Activated CD8-positive, alpha-beta T cell treated with anti-CD3 and anti-CD28 coated beads for 36 hours (primary cell): ENCODE measurements around the gene XAF1. TPM values are rescaled to one million over a fixed set of nuclear protein-coding genes. Genes with fewer than 3 reads are reported as not detected.
"Not testable (repeated sequence)": the region's sequence is repeated elsewhere in the genome, so short reads cannot be mapped to it uniquely, and the experiment has no call there.

Experiments
- ATAC-seq: fragments of 200-7000 bp; cut with Tn5 transposase; one replicate; pipeline ENCODE4 v1.10.0; 2021; ENCODE audit warnings: mild to moderate bottlenecking, moderate library complexity
- CTCF ChIA-PET: fragments of 350-600 bp; sonication (Branson Sonifier 250); formaldehyde crosslinking; loops from one replicate; lab custom pipeline; 2021; ENCODE audit warnings: antibody characterized with exemption; lab: Charles Lee
- POLR2A ChIA-PET: fragments of 350-600 bp; sonication (Branson Sonifier 250); formaldehyde crosslinking; loops from one replicate; lab custom pipeline; 2021; ENCODE audit warnings: antibody characterized with exemption; lab: Charles Lee
- DNase-seq: peaks from one replicate; pipeline ENCODE4 v3.0.0-alpha.2; 2020
- H3K27ac Mint-ChIP-seq: one replicate; pipeline ENCODE4 v1.8.0; 2021; ENCODE audit warnings: mild to moderate bottlenecking, mixed read lengths
- H3K27me3 Mint-ChIP-seq: one replicate; pipeline ENCODE4 v1.8.0; 2021; ENCODE audit warnings: mixed read lengths
- H3K36me3 Mint-ChIP-seq: one replicate; pipeline ENCODE4 v1.8.0; 2021; ENCODE audit warnings: low read depth, mixed read lengths
- H3K4me1 Mint-ChIP-seq: one replicate; pipeline ENCODE4 v1.8.0; 2021; ENCODE audit warnings: low read depth, mixed read lengths
- H3K4me3 Mint-ChIP-seq: one replicate; pipeline ENCODE4 v1.8.0; 2021; ENCODE audit warnings: mild to moderate bottlenecking, moderate library complexity, mixed read lengths
- H3K9me3 Mint-ChIP-seq: one replicate; pipeline ENCODE4 v1.8.0; 2021; ENCODE audit warnings: mixed read lengths
- intact Hi-C: fragments of 100-400 bp; cut with micrococcal nuclease; formaldehyde crosslinking; loops from one replicate; pipeline ENCODE4 v1.10.0; 2022
- total RNA-seq, 2 experiments: library from RNA; stranded (reverse); gene quantifications; one replicate each; pipeline ENCODE4 v1.2.3, GENCODE V29; 2021
- TF ChIP-seq, protein P1 (sequence below): fragments of 200-600 bp; IDR thresholded peaks from one replicate; pipeline ENCODE4 v1.8.0; 2022; ENCODE audit warnings: antibody characterized with exemption, mild to moderate bottlenecking

Gene XAF1
- total RNA-seq, 2 experiments from 2014 or later: 15.2 to 18.4 TPM

GRCh38 chr17:6800422-6801027 is 44.7 kb downstream of the XAF1 start:
- H3K27ac Mint-ChIP-seq: no peak overlapping the region
- CTCF ChIA-PET: no interaction called here

GRCh38 chr17:6811510-6811909 is 55.7 kb downstream of the XAF1 start:
- intact Hi-C loops: no loop called here
- ChIA-PET CTCF (interaction anchor here (1.3 kb wide), 1 partner anchor 32 kb away, joined by 4 read pairs; no protein-coding TSS in a partner anchor), POLR2A (interaction anchor here (0.6 kb wide), 1 partner anchor 141 kb away, joined by 3 read pairs; no protein-coding TSS in a partner anchor)
- H3K9me3 Mint-ChIP-seq: no peaks in the 10 kb centered on the region
- H3K27ac Mint-ChIP-seq: no peak overlapping the region
- H3K4me1 Mint-ChIP-seq: no peaks in the 10 kb centered on the region
- H3K4me3 Mint-ChIP-seq: no peak overlapping the region
- no peaks in the 10 kb centered on the region for H3K36me3 Mint-ChIP-seq
- TF ChIP-seq, protein P1, sequence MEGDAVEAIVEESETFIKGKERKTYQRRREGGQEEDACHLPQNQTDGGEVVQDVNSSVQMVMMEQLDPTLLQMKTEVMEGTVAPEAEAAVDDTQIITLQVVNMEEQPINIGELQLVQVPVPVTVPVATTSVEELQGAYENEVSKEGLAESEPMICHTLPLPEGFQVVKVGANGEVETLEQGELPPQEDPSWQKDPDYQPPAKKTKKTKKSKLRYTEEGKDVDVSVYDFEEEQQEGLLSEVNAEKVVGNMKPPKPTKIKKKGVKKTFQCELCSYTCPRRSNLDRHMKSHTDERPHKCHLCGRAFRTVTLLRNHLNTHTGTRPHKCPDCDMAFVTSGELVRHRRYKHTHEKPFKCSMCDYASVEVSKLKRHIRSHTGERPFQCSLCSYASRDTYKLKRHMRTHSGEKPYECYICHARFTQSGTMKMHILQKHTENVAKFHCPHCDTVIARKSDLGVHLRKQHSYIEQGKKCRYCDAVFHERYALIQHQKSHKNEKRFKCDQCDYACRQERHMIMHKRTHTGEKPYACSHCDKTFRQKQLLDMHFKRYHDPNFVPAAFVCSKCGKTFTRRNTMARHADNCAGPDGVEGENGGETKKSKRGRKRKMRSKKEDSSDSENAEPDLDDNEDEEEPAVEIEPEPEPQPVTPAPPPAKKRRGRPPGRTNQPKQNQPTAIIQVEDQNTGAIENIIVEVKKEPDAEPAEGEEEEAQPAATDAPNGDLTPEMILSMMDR: no peak
- DNase-seq (no peak), ATAC-seq (no peak)
- H3K27me3 Mint-ChIP-seq: peaks cover 13% of the 10 kb centered on the region

More at GRCh38 chr17:6800422-6801027, 44.7 kb downstream of the XAF1 start:
- TF ChIP-seq, protein P1: no peak
- Mint-ChIP-seq H3K4me3 (no peak overlapping the region), H3K27me3 (no peaks in the 10 kb centered on the region), H3K9me3 (no peaks in the 10 kb centered on the region), H3K4me1 (no peaks in the 10 kb centered on the region), H3K36me3 (no peaks in the 10 kb centered on the region)
- DNase-seq (no peak), ATAC-seq (no peak)
- intact Hi-C loops: no loop called here
- POLR2A ChIA-PET: no interaction called here

- TF ChIP-seq, protein P1: no peak
- ATAC-seq (no peak), DNase-seq (no peak)
- Mint-ChIP-seq H3K4me1 (no peaks in the 10 kb centered on the region), H3K36me3 (no peaks in the 10 kb centered on the region), H3K4me3 (no peak overlapping the region), H3K9me3 (no peaks in the 10 kb centered on the region), H3K27me3 (peaks cover 13% of the 10 kb centered on the region), H3K27ac (no peak overlapping the region)
- intact Hi-C loops: no loop called here
- POLR2A ChIA-PET: interaction anchor here (0.6 to 0.8 kb wide), 4 partner anchors 14 to 448 kb away, joined by 3 to 4 read pairs (median 3); no protein-coding TSS in a partner anchor
- CTCF ChIA-PET: interaction anchor here (1.3 to 1.6 kb wide), 2 partner anchors 14 to 31 kb away, joined by 3 to 4 read pairs; no protein-coding TSS in a partner anchor
Observed at GRCh38 chr17:6812295-6812694, 56.4 kb downstream of the XAF1 start.

DNA sequence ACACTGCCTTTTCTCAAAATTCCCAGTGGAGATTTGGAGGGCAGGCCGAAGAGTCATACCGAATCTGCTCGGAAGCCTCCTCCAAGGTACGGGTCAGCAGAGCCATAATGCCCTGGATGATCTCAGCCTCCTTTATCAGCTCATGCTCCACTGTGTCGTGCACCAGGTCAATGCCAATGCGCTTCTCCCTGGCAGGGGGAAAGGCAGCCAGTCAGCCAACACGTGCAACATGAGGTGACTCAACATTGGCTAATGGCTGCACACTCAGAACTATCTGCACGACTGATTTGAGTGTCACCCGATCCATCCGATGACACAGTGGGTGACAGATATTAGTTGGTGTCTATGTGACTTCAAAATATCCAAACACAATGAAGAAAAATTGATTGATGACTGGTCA is 59.9 kb downstream of the XAF1 start:
- Mint-ChIP-seq H3K27ac (no peak overlapping the region), H3K9me3 (no peaks in the 10 kb centered on the region), H3K27me3 (peaks cover 11% of the 10 kb centered on the region), H3K36me3 (no peaks in the 10 kb centered on the region), H3K4me1 (no peaks in the 10 kb centered on the region), H3K4me3 (no peak overlapping the region)
- TF ChIP-seq, protein P1: no peak
- DNase-seq (no peak), ATAC-seq (no peak)
- ChIA-PET POLR2A (no interaction called here), CTCF (no interaction called here)
- intact Hi-C loops: no loop called here

GRCh38 chr17:6816368-6816767 is 60.5 kb downstream of the XAF1 start:
- H3K27ac Mint-ChIP-seq, DNase-seq, intact Hi-C loops, H3K4me1 Mint-ChIP-seq, POLR2A ChIA-PET, CTCF ChIA-PET, H3K9me3 Mint-ChIP-seq, ATAC-seq, H3K4me3 Mint-ChIP-seq, H3K36me3 Mint-ChIP-seq: not testable (repeated sequence)
- H3K27me3 Mint-ChIP-seq: peaks cover 11% of the 10 kb centered on the region
